CD14-positive monocyte (primary cell): ENCODE data around the gene BICDL1. TPM values are rescaled to one million over a fixed set of nuclear protein-coding genes. Genes with fewer than 3 reads are reported as not detected.
A peak's percentile ranks its signal among the peaks of the same experiment; 100 is the strongest.

Source experiments
- DNase-seq, 3 donors: peaks; one replicate each; pipeline ENCODE4 v3.0.0-alpha.2; 2011 to 2022
- H2AFZ ChIP-seq: 2 replicates; pipeline ENCODE4 v1.6.0; 2012; ENCODE audit warnings: mild to moderate bottlenecking, low read depth, low read length, inconsistent platforms; ENCODE audit not compliant: insufficient read depth, poor library complexity, severe bottlenecking
- H3K27ac ChIP-seq, 2 donors: 1 replicate in 1 of 2; 2 replicates in 1 of 2; pipeline ENCODE4 v1.5.1; 2012 to 2013; ENCODE audit warnings: low read length in 2 of 2, control low read depth in 1 of 2, inconsistent platforms in 1 of 2, low read depth in 1 of 2, mild to moderate bottlenecking in 1 of 2
- H3K27me3 ChIP-seq, 2 donors: one replicate each; pipeline versions ENCODE4 v1.6.0 to v1.6.1; 2011 to 2013; ENCODE audit warnings: low read length in 2 of 2; ENCODE audit not compliant: control insufficient read depth in 2 of 2, insufficient read depth in 2 of 2
- H3K36me3 ChIP-seq, 2 donors: replicated peaks in 1 of 2; 1 replicate in 1 of 2; 2 replicates in 1 of 2; pipeline versions ENCODE4 v1.5.1 to v1.6.1; 2012 to 2013; ENCODE audit warnings: low read length in 2 of 2, control low read depth in 1 of 2, inconsistent platforms in 1 of 2, mild to moderate bottlenecking in 1 of 2; ENCODE audit not compliant: insufficient read depth in 2 of 2, control insufficient read depth in 1 of 2
- H3K4me1 ChIP-seq, 2 donors: 1 replicate in 1 of 2; 2 replicates in 1 of 2; pipeline versions ENCODE4 v1.5.1 to v1.6.1; 2012 to 2013; ENCODE audit warnings: low read length in 2 of 2, control low read depth in 1 of 2, inconsistent platforms in 1 of 2, mild to moderate bottlenecking in 1 of 2, moderate library complexity in 1 of 2; ENCODE audit not compliant: insufficient read depth in 2 of 2, control insufficient read depth in 1 of 2
- H3K4me2 ChIP-seq: replicated peaks from 2 replicates; pipeline ENCODE3; 2012; ENCODE audit warnings: low read length, moderate library complexity, mild to moderate bottlenecking; ENCODE audit not compliant: poor library complexity, severe bottlenecking; ENCODE audit errors: extremely low read depth
- H3K4me3 ChIP-seq, 3 experiments: fragments of 200-600 bp in 1 of 3; sonication (generic) in 1 of 3; replicated peaks in 1 of 3; 1 replicate in 2 of 3; 2 replicates in 1 of 3; pipeline ENCODE4 v1.5.1; 2011 to 2013; ENCODE audit warnings: low read length in 3 of 3, mild to moderate bottlenecking in 3 of 3, control low read depth in 2 of 3, low read depth in 2 of 3, inconsistent platforms in 1 of 3, moderate library complexity in 1 of 3
- H3K79me2 ChIP-seq: 2 replicates; pipeline ENCODE4 v1.6.0; 2012; ENCODE audit warnings: mild to moderate bottlenecking, control low read depth, inconsistent platforms, low read length, moderate library complexity; ENCODE audit not compliant: insufficient read depth
- H3K9ac ChIP-seq: 2 replicates; pipeline ENCODE4 v1.6.0; 2017; ENCODE audit warnings: low read length, mild to moderate bottlenecking; ENCODE audit not compliant: insufficient read depth, poor library complexity, severe bottlenecking
- H3K9me3 ChIP-seq, 2 donors: replicated peaks in 1 of 2; 1 replicate in 1 of 2; 2 replicates in 1 of 2; pipeline versions ENCODE4 v1.5.1 to v1.6.1; 2012 to 2013; ENCODE audit warnings: low read length in 2 of 2, control low read depth in 1 of 2; ENCODE audit not compliant: control insufficient read depth in 1 of 2, insufficient read depth in 1 of 2
- H4K20me1 ChIP-seq: 2 replicates; pipeline ENCODE4 v1.6.0; 2012; ENCODE audit warnings: mild to moderate bottlenecking, low read length, control low read depth, moderate library complexity; ENCODE audit not compliant: insufficient read depth
- H3K27ac Mint-ChIP-seq, 7 donors: one replicate each; pipeline ENCODE4 v1.8.0; 2020; ENCODE audit warnings: mild to moderate bottlenecking in 7 of 7, mixed read lengths in 7 of 7, moderate library complexity in 6 of 7, inconsistent platforms in 2 of 7
- H3K27me3 Mint-ChIP-seq, 3 donors: one replicate each; pipeline ENCODE4 v1.8.0; 2021 to 2022; ENCODE audit warnings: low read depth in 3 of 3, mild to moderate bottlenecking in 3 of 3, mixed read lengths in 3 of 3, moderate library complexity in 3 of 3, inconsistent platforms in 1 of 3
- H3K36me3 Mint-ChIP-seq, 2 donors: one replicate each; pipeline ENCODE4 v1.8.0; 2020; ENCODE audit warnings: mixed read lengths in 2 of 2, inconsistent platforms in 1 of 2, mild to moderate bottlenecking in 1 of 2
- H3K4me1 Mint-ChIP-seq: one replicate; pipeline ENCODE4 v1.8.0; 2020; ENCODE audit warnings: mild to moderate bottlenecking, mixed read lengths
- H3K4me3 Mint-ChIP-seq, 2 donors: one replicate each; pipeline ENCODE4 v1.8.0; 2020; ENCODE audit warnings: mild to moderate bottlenecking in 2 of 2, mixed read lengths in 2 of 2, moderate library complexity in 1 of 2
- H3K9me3 Mint-ChIP-seq, 7 donors: one replicate each; pipeline ENCODE4 v1.8.0; 2020 to 2022; ENCODE audit warnings: mixed read lengths in 7 of 7, mild to moderate bottlenecking in 6 of 7, moderate library complexity in 6 of 7, inconsistent platforms in 2 of 7
- CTCF ChIP-seq: fragments of 200-600 bp; IDR thresholded peaks from one replicate; pipeline ENCODE4 v1.8.0; 2022; ENCODE audit warnings: antibody characterized with exemption, mild to moderate bottlenecking
- WGBS: methylation state at CpG from one replicate; pipeline ENCODE4 v1.1.5; 2013; ENCODE audit warnings: missing lambda C conversion rate; ENCODE audit not compliant: insufficient coverage; 5-methylcytosine and 5-hydroxymethylcytosine counted together
- intact Hi-C, 2 donors: fragments of 100-400 bp; cut with micrococcal nuclease; formaldehyde crosslinking; loops; one replicate each; pipeline versions ENCODE4 v1.15.0 to v1.15.1; 2023
- polyA plus RNA-seq, 3 donors: library from polyadenylated mRNA; depleted of rRNA in 1 of 3; unstranded in 2 of 3; stranded (reverse) in 1 of 3; fragments of 300-500 nt in 2 of 3; fragments of >200 nt in 1 of 3; fragmentation: Illumina TruSeq in 2 of 3; gene quantifications; 1 replicate in 2 of 3; 2 replicates in 1 of 3; pipeline ENCODE4 v1.2.3, GENCODE V29; 2012 to 2021

Gene BICDL1
- polyA plus RNA-seq, 3 donors = 0.13 TPM; not detected in 2

GRCh38 chr12:120032242-120032641 lies 43.2 kb downstream of the BICDL1 start:
- no peaks in the 10 kb centered on the region for H4K20me1 ChIP-seq
- no peak overlapping the region for H2AFZ ChIP-seq
- H3K36me3 ChIP-seq = no peaks in the 10 kb centered on the region
- no peak overlapping the region for H3K27ac ChIP-seq
- no peak overlapping the region for H3K9ac ChIP-seq
- H3K27ac Mint-ChIP-seq = no peak overlapping the region
- DNase-seq = no peak
- intact Hi-C loops = no loop called here
- H3K4me1 ChIP-seq = no peaks in the 10 kb centered on the region
- TF ChIP-seq CTCF = no peak
- no peaks in the 10 kb centered on the region for H3K79me2 ChIP-seq
- no peak overlapping the region for H3K4me2 ChIP-seq
- no peaks in the 10 kb centered on the region for H3K9me3 ChIP-seq
- no peak overlapping the region for H3K4me3 ChIP-seq
- no peaks in the 10 kb centered on the region for H3K27me3 ChIP-seq
- no peaks in the 10 kb centered on the region for H3K9me3 Mint-ChIP-seq
- no peak overlapping the region for H3K4me3 Mint-ChIP-seq
- H3K36me3 Mint-ChIP-seq = no peaks in the 10 kb centered on the region
- peaks cover 2 to 11% (median 5%) of the 10 kb centered on the region in 3 donors for H3K27me3 Mint-ChIP-seq
- no peaks in the 10 kb centered on the region for H3K4me1 Mint-ChIP-seq

- TF ChIP-seq CTCF = no peak
- H3K79me2 ChIP-seq = no peaks in the 10 kb centered on the region
- H3K27me3 Mint-ChIP-seq = peaks cover 4 to 16% (median 12%) of the 10 kb centered on the region in 3 donors
Measured at GRCh38 chr12:120037851-120038250, 48.8 kb downstream of the BICDL1 start.

More at GRCh38 chr12:120037851-120038250, 48.8 kb downstream of the BICDL1 start:
- H3K4me3 ChIP-seq = no peak overlapping the region
- Mint-ChIP-seq H3K4me1 (no peaks in the 10 kb centered on the region), H3K9me3 (peaks cover 0 to 1% (median 0%) of the 10 kb centered on the region in 7 donors), H3K27ac (peak overlapping the region in 1 of 7 donors; percentile 7), H3K36me3 (no peaks in the 10 kb centered on the region), H3K4me3 (no peak overlapping the region)
- H3K36me3 ChIP-seq = no peaks in the 10 kb centered on the region
- no peaks in the 10 kb centered on the region for H3K9me3 ChIP-seq
- intact Hi-C loops = no loop called here
- no peak overlapping the region for H3K4me2 ChIP-seq
- H4K20me1 ChIP-seq = no peaks in the 10 kb centered on the region
- no peak overlapping the region for H3K27ac ChIP-seq
- H3K4me1 ChIP-seq = no peaks in the 10 kb centered on the region
- H3K27me3 ChIP-seq = no peaks in the 10 kb centered on the region
- no peak overlapping the region for H3K9ac ChIP-seq
- no CpG with 5 or more reads among the region's 2 CpGs for WGBS
- DNase-seq = no peak
- no peak overlapping the region for H2AFZ ChIP-seq
